WTC11 (cell line): ENCODE results near the gene NUDT19. TPM values are rescaled to one million over a fixed set of nuclear protein-coding genes. Genes with fewer than 3 reads are reported as not detected.

Experiments
- ATAC-seq: fragments of 200-7000 bp; cut with Tn5 transposase; 2 replicates; pipeline ENCODE4 v1.10.0; 2021; ENCODE audit warnings: mild to moderate bottlenecking, moderate library complexity
- CTCF ChIA-PET: fragments of 300-600 bp; sonication (Branson Sonifier 250); formaldehyde crosslinking; loops from one replicate; lab custom pipeline; 2021; ENCODE audit warnings: antibody characterized with exemption; lab: Charles Lee
- POLR2A ChIA-PET: fragments of 350-600 bp; sonication (Branson Sonifier 250); formaldehyde crosslinking; loops from one replicate; lab custom pipeline; 2021; ENCODE audit warnings: antibody characterized with exemption; lab: Charles Lee
- DNase-seq: peaks from one replicate; pipeline ENCODE4 v3.0.0; 2021; ENCODE audit warnings: low spot score
- H3K27ac Mint-ChIP-seq: 2 replicates; pipeline ENCODE4 v1.8.0; 2021; ENCODE audit warnings: mixed read lengths
- H3K27me3 Mint-ChIP-seq: 2 replicates; pipeline ENCODE4 v1.8.0; 2021; ENCODE audit warnings: low read depth, mild to moderate bottlenecking, moderate library complexity, mixed read lengths
- H3K36me3 Mint-ChIP-seq: 2 replicates; pipeline ENCODE4 v1.8.0; 2021; ENCODE audit warnings: mixed read lengths
- H3K4me1 Mint-ChIP-seq: 2 replicates; pipeline ENCODE4 v1.8.0; 2022; ENCODE audit warnings: mixed read lengths
- H3K4me3 Mint-ChIP-seq: 2 replicates; pipeline ENCODE4 v1.8.0; 2021; ENCODE audit warnings: mild to moderate bottlenecking, moderate library complexity, mixed read lengths
- H3K9me3 Mint-ChIP-seq: 2 replicates; pipeline ENCODE4 v1.8.0; 2021; ENCODE audit warnings: mixed read lengths
- CREM ChIP-seq: sonication (generic); formaldehyde crosslinking; IDR thresholded peaks from 2 replicates; pipeline ENCODE4 v1.8.1; 2022; ENCODE audit warnings: mild to moderate bottlenecking, missing genetic modification reagents, moderate library complexity
- JUN ChIP-seq: sonication (generic); formaldehyde crosslinking; IDR thresholded peaks from 2 replicates; pipeline ENCODE4 v1.8.0; 2023; ENCODE audit warnings: mild to moderate bottlenecking, missing genetic modification reagents
- MYBL2 ChIP-seq: sonication (generic); formaldehyde crosslinking; IDR thresholded peaks from 2 replicates; pipeline ENCODE4 v1.8.1; 2023; ENCODE audit warnings: mild to moderate bottlenecking, moderate library complexity, missing genetic modification reagents
- NFATC4 ChIP-seq: fragments of 250-450 bp; sonication (Bioruptor Pico); IDR thresholded peaks from 2 replicates; pipeline ENCODE4 v1.9.0; 2021; ENCODE audit warnings: mild to moderate bottlenecking
- NR1H2 ChIP-seq: sonication (generic); formaldehyde crosslinking; IDR thresholded peaks from 2 replicates; pipeline ENCODE4 v1.9.0; 2021; ENCODE audit warnings: mild to moderate bottlenecking, moderate library complexity, missing genetic modification reagents
- NR3C1 ChIP-seq: sonication (generic); formaldehyde crosslinking; conservative IDR thresholded peaks from 2 replicates; pipeline ENCODE4 v1.8.1; 2023; ENCODE audit warnings: low read depth, mild to moderate bottlenecking, missing genetic modification reagents
- PRRX2 ChIP-seq: fragments of 250-450 bp; sonication (Bioruptor Pico); IDR thresholded peaks from 2 replicates; pipeline ENCODE4 v1.8.0; 2021; ENCODE audit warnings: mild to moderate bottlenecking
- SMAD3 ChIP-seq: sonication (generic); formaldehyde crosslinking; IDR thresholded peaks from 2 replicates; pipeline ENCODE4 v1.8.0; 2022; ENCODE audit warnings: missing genetic modification reagents, mild to moderate bottlenecking, borderline replicate concordance
- SOX15 ChIP-seq: fragments of 250-450 bp; sonication (Bioruptor Pico); IDR thresholded peaks from 2 replicates; pipeline ENCODE4 v1.9.0; 2021; ENCODE audit warnings: mild to moderate bottlenecking
- STAT6 ChIP-seq: sonication (generic); formaldehyde crosslinking; conservative IDR thresholded peaks from 2 replicates; pipeline ENCODE4 v1.8.1; 2023; ENCODE audit warnings: mild to moderate bottlenecking, low read depth, missing genetic modification reagents, moderate library complexity
- TCF7 ChIP-seq: sonication (generic); formaldehyde crosslinking; IDR thresholded peaks from 2 replicates; pipeline ENCODE4 v1.8.0; 2022; ENCODE audit warnings: mild to moderate bottlenecking, low read depth, missing genetic modification reagents, moderate library complexity
- USF2 ChIP-seq: sonication (generic); formaldehyde crosslinking; IDR thresholded peaks from 2 replicates; pipeline ENCODE4 v1.8.1; 2023; ENCODE audit warnings: mild to moderate bottlenecking, missing genetic modification reagents, moderate library complexity
- ZNF263 ChIP-seq: sonication (generic); formaldehyde crosslinking; IDR thresholded peaks from 2 replicates; pipeline ENCODE4 v1.8.1; 2022; ENCODE audit warnings: low read depth, mild to moderate bottlenecking, moderate library complexity, missing genetic modification reagents
- ZNF671 ChIP-seq: fragments of 250-450 bp; sonication (Bioruptor Pico); IDR thresholded peaks from 2 replicates; pipeline ENCODE4 v1.8.0; 2021; ENCODE audit warnings: mild to moderate bottlenecking
- total RNA-seq: library from RNA; stranded (reverse); gene quantifications from 3 replicates; pipeline ENCODE4 v1.2.3, GENCODE V29; 2021
- TF ChIP-seq, protein P1 (sequence below): sonication (generic); formaldehyde crosslinking; IDR thresholded peaks from 2 replicates; pipeline ENCODE4 v1.8.1; 2023; ENCODE audit warnings: mild to moderate bottlenecking, moderate library complexity, missing genetic modification reagents
- TF ChIP-seq, protein P2 (sequence below): sonication (generic); formaldehyde crosslinking; IDR thresholded peaks from 2 replicates; pipeline ENCODE4 v1.8.1; 2023; ENCODE audit warnings: mild to moderate bottlenecking, missing genetic modification reagents, borderline replicate concordance
- TF ChIP-seq, protein P3 (sequence below): sonication (generic); formaldehyde crosslinking; IDR thresholded peaks from 2 replicates; pipeline ENCODE4 v1.8.1; 2023; ENCODE audit warnings: mild to moderate bottlenecking, missing genetic modification reagents, moderate library complexity
- TF ChIP-seq, protein P4 (sequence below): sonication (generic); formaldehyde crosslinking; IDR thresholded peaks from 2 replicates; pipeline ENCODE4 v1.8.0; 2023; ENCODE audit warnings: missing genetic modification reagents
- TF ChIP-seq, protein P5 (sequence below): fragments of 200-600 bp; IDR thresholded peaks from 2 replicates; pipeline ENCODE4 v1.8.0; 2022; ENCODE audit warnings: antibody characterized with exemption

NUDT19 gene
- total RNA-seq, 1 experiment from 2014 or later = 2.4 TPM

GRCh38 chr19:32675720-32676185 is 15.9 kb upstream of the NUDT19 start, which contains the start of gene RGS9BP (continued):
- TF ChIP-seq SMAD3 (CRISPR knock-in tag) = no peak

DNA sequence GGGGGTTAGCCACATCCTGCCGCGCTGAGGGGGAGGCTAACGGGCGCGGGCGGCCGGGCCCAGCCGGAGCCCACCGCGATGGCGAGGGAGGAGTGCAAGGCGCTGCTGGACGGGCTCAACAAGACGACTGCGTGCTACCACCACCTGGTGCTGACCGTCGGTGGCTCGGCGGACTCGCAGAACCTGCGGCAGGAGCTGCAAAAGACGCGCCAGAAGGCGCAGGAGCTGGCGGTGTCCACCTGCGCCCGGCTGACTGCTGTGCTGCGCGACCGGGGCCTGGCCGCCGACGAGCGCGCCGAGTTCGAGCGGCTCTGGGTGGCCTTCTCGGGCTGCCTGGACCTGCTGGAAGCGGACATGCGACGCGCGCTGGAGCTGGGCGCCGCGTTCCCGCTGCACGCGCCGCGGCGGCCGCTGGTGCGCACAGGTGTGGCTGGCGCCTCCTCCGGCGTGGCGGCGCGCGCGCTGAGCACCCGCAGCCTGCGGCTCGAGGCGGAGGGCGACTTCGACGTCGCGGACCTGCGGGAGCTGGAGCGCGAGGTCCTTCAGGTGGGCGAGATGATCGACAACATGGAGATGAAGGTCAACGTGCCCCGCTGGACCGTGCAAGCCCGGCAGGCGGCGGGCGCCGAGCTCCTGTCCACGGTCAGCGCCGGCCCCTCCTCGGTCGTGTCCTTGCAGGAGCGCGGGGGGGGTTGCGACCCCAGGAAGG is 15.3 kb upstream of the NUDT19 start:
- Mint-ChIP-seq H3K4me3 (peak overlapping the region; percentile 66), H3K27me3 (peaks cover 41% of the 10 kb centered on the region), H3K27ac (no peak overlapping the region), H3K4me1 (peaks cover 23% of the 10 kb centered on the region), H3K36me3 (no peaks in the 10 kb centered on the region; the same call in 1 of the 2 replicates), H3K9me3 (no peaks in the 10 kb centered on the region)
- ATAC-seq = no peak
- ChIA-PET POLR2A (interaction anchor here (0.6 to 0.7 kb wide), 3 partner anchors 271 to 501 kb away, joined by 3 to 7 read pairs (median 4); partner anchors contain the start of gene DPY19L3), CTCF (interaction anchor here (0.6 to 3.9 kb wide), 5 partner anchors 14 to 75 kb away, joined by 3 to 15 read pairs (median 5); partner anchors contain the start of genes NUDT19 and TDRD12)
- DNase-seq = peak; percentile 55
- TF ChIP-seq NR3C1 (CRISPR knock-in tag) (no peak), MYBL2 (CRISPR knock-in tag) (no peak), CREM (no peak; the same call in 1 of the 2 replicates), STAT6 (CRISPR knock-in tag) (no peak), USF2 (CRISPR knock-in tag) (no peak; the same call in 1 of the 2 replicates), PRRX2 (CRISPR knock-in tag) (no peak), NFATC4 (CRISPR knock-in tag) (no peak), ZNF263 (CRISPR knock-in tag) (no peak), SOX15 (CRISPR knock-in tag) (no peak), JUN (CRISPR knock-in tag) (peak; percentile 62; the same call in 1 of the 2 replicates), NR1H2 (CRISPR knock-in tag) (no peak), ZNF671 (CRISPR knock-in tag) (no peak), TCF7 (CRISPR knock-in tag) (0 out of 2 replicates have a peak, but pooled peaks have one; percentile 17)
- TF ChIP-seq, protein P1, sequence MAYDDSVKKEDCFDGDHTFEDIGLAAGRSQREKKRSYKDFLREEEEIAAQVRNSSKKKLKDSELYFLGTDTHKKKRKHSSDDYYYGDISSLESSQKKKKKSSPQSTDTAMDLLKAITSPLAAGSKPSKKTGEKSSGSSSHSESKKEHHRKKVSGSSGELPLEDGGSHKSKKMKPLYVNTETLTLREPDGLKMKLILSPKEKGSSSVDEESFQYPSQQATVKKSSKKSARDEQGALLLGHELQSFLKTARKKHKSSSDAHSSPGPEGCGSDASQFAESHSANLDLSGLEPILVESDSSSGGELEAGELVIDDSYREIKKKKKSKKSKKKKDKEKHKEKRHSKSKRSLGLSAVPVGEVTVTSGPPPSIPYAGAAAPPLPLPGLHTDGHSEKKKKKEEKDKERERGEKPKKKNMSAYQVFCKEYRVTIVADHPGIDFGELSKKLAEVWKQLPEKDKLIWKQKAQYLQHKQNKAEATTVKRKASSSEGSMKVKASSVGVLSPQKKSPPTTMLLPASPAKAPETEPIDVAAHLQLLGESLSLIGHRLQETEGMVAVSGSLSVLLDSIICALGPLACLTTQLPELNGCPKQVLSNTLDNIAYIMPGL (CRISPR knock-in tag) = no peak
- TF ChIP-seq, protein P2, sequence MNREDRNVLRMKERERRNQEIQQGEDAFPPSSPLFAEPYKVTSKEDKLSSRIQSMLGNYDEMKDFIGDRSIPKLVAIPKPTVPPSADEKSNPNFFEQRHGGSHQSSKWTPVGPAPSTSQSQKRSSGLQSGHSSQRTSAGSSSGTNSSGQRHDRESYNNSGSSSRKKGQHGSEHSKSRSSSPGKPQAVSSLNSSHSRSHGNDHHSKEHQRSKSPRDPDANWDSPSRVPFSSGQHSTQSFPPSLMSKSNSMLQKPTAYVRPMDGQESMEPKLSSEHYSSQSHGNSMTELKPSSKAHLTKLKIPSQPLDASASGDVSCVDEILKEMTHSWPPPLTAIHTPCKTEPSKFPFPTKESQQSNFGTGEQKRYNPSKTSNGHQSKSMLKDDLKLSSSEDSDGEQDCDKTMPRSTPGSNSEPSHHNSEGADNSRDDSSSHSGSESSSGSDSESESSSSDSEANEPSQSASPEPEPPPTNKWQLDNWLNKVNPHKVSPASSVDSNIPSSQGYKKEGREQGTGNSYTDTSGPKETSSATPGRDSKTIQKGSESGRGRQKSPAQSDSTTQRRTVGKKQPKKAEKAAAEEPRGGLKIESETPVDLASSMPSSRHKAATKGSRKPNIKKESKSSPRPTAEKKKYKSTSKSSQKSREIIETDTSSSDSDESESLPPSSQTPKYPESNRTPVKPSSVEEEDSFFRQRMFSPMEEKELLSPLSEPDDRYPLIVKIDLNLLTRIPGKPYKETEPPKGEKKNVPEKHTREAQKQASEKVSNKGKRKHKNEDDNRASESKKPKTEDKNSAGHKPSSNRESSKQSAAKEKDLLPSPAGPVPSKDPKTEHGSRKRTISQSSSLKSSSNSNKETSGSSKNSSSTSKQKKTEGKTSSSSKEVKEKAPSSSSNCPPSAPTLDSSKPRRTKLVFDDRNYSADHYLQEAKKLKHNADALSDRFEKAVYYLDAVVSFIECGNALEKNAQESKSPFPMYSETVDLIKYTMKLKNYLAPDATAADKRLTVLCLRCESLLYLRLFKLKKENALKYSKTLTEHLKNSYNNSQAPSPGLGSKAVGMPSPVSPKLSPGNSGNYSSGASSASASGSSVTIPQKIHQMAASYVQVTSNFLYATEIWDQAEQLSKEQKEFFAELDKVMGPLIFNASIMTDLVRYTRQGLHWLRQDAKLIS (CRISPR knock-in tag) = no peak
- TF ChIP-seq, protein P3, sequence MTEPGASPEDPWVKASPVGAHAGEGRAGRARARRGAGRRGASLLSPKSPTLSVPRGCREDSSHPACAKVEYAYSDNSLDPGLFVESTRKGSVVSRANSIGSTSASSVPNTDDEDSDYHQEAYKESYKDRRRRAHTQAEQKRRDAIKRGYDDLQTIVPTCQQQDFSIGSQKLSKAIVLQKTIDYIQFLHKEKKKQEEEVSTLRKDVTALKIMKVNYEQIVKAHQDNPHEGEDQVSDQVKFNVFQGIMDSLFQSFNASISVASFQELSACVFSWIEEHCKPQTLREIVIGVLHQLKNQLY = no peak
- TF ChIP-seq, protein P4, sequence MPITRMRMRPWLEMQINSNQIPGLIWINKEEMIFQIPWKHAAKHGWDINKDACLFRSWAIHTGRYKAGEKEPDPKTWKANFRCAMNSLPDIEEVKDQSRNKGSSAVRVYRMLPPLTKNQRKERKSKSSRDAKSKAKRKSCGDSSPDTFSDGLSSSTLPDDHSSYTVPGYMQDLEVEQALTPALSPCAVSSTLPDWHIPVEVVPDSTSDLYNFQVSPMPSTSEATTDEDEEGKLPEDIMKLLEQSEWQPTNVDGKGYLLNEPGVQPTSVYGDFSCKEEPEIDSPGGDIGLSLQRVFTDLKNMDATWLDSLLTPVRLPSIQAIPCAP (CRISPR knock-in tag) = peak; percentile 61; the same call in 1 of the 2 replicates
- TF ChIP-seq, protein P5, sequence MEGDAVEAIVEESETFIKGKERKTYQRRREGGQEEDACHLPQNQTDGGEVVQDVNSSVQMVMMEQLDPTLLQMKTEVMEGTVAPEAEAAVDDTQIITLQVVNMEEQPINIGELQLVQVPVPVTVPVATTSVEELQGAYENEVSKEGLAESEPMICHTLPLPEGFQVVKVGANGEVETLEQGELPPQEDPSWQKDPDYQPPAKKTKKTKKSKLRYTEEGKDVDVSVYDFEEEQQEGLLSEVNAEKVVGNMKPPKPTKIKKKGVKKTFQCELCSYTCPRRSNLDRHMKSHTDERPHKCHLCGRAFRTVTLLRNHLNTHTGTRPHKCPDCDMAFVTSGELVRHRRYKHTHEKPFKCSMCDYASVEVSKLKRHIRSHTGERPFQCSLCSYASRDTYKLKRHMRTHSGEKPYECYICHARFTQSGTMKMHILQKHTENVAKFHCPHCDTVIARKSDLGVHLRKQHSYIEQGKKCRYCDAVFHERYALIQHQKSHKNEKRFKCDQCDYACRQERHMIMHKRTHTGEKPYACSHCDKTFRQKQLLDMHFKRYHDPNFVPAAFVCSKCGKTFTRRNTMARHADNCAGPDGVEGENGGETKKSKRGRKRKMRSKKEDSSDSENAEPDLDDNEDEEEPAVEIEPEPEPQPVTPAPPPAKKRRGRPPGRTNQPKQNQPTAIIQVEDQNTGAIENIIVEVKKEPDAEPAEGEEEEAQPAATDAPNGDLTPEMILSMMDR = no peak
